Esophagus muscularis mucosa (tissue), 4 donors: ENCODE measurements around the gene ZNF581. TPM values are rescaled to one million over a fixed set of nuclear protein-coding genes. Genes with fewer than 3 reads are reported as not detected.
A peak's percentile ranks its signal among the peaks of the same experiment; 100 is the strongest.

Experiments used
- DNase-seq: peaks from one replicate; pipeline ENCODE4 v3.0.0-alpha.2; 2017; ENCODE audit errors: extremely low spot score
- H3K27ac ChIP-seq, 4 donors: fragments of 200-600 bp; sonication (generic); replicated peaks in 1 of 4; 1 replicate in 3 of 4; 2 replicates in 1 of 4; pipeline ENCODE4 v1.5.1; 2016 to 2019; ENCODE audit warnings: mild to moderate bottlenecking in 1 of 4
- H3K27me3 ChIP-seq, 4 donors: fragments of 200-600 bp; sonication (generic); one replicate each; pipeline versions ENCODE4 v1.5.1 to v1.6.0; 2016 to 2019
- H3K36me3 ChIP-seq, 4 donors: fragments of 200-600 bp; sonication (generic); one replicate each; pipeline ENCODE4 v1.5.1; 2016 to 2019
- H3K4me1 ChIP-seq, 4 donors: fragments of 200-600 bp; sonication (generic); one replicate each; pipeline ENCODE4 v1.5.1; 2016 to 2019
- H3K4me3 ChIP-seq, 4 donors: fragments of 200-600 bp; sonication (generic); 1 replicate in 2 of 4; 2 replicates in 2 of 4; pipeline ENCODE4 v1.5.1; 2016 to 2019; ENCODE audit warnings: mild to moderate bottlenecking in 4 of 4, moderate library complexity in 1 of 4
- H3K9me3 ChIP-seq, 4 donors: fragments of 200-600 bp; sonication (generic); 1 replicate in 3 of 4; 2 replicates in 1 of 4; pipeline ENCODE4 v1.5.1; 2016 to 2019
- EP300 ChIP-seq: sonication (generic); formaldehyde crosslinking; IDR thresholded peaks from one replicate; pipeline ENCODE4 v1.6.1; 2017; ENCODE audit warnings: antibody characterized with exemption
- POLR2A ChIP-seq: fragments of 450-650 bp; IDR thresholded peaks from one replicate; pipeline ENCODE4 v1.6.1; 2017; ENCODE audit warnings: antibody characterized with exemption, moderate library complexity, mild to moderate bottlenecking, low read depth
- POLR2AphosphoS5 ChIP-seq, 2 donors: sonication (generic); formaldehyde crosslinking; IDR thresholded peaks; one replicate each; pipeline ENCODE4 v1.6.1; 2017; ENCODE audit warnings: antibody characterized with exemption in 2 of 2
- WGBS: methylation state at CpG from one replicate; pipeline ENCODE4 v1.1.5; 2018; 5-methylcytosine and 5-hydroxymethylcytosine counted together
- intact Hi-C: fragments of 100-400 bp; cut with DNase I; formaldehyde crosslinking; loops from one replicate; pipeline ENCODE4 v1.15.1; 2023
- total RNA-seq, 4 donors: library from RNA; depleted of rRNA; stranded (reverse); fragments of >200 nt; gene quantifications; one replicate each; pipeline versions ENCODE4 v1.1.0 to v1.2.1, GENCODE V29; 2016
- TF ChIP-seq, protein P1 (sequence below), 3 experiments: fragments of 200-600 bp in 2 of 3; fragments of 450-650 bp in 1 of 3; sonication (generic) in 2 of 3; IDR thresholded peaks; one replicate each; pipeline ENCODE4 v1.5.1; 2017 to 2019; ENCODE audit warnings: antibody characterized with exemption in 3 of 3, mild to moderate bottlenecking in 2 of 3, moderate library complexity in 1 of 3

Gene ZNF581
- total RNA-seq, 4 donors from 2014 or later = 13.3 to 26.6 (median 18.2) TPM

- Histone ChIP-seq H3K9me3 (no peaks in the 10 kb centered on the region), H3K36me3 (peaks cover 9 to 51% (median 37%) of the 10 kb centered on the region in 4 donors), H3K27me3 (no peaks in the 10 kb centered on the region), H3K27ac (peak overlapping the region in 3 of 4 donors; percentile 96 to 98 (median 97)), H3K4me1 (peaks cover 7 to 32% (median 18%) of the 10 kb centered on the region in 4 donors), H3K4me3 (no peak overlapping the region)
- DNase-seq = no peak
- intact Hi-C loops = no loop called here
- TF ChIP-seq, protein P1, sequence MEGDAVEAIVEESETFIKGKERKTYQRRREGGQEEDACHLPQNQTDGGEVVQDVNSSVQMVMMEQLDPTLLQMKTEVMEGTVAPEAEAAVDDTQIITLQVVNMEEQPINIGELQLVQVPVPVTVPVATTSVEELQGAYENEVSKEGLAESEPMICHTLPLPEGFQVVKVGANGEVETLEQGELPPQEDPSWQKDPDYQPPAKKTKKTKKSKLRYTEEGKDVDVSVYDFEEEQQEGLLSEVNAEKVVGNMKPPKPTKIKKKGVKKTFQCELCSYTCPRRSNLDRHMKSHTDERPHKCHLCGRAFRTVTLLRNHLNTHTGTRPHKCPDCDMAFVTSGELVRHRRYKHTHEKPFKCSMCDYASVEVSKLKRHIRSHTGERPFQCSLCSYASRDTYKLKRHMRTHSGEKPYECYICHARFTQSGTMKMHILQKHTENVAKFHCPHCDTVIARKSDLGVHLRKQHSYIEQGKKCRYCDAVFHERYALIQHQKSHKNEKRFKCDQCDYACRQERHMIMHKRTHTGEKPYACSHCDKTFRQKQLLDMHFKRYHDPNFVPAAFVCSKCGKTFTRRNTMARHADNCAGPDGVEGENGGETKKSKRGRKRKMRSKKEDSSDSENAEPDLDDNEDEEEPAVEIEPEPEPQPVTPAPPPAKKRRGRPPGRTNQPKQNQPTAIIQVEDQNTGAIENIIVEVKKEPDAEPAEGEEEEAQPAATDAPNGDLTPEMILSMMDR (IDR thresholded peaks at IDR 0.05) = no peak
- TF ChIP-seq POLR2AphosphoS5 (IDR thresholded peaks at IDR 0.05) (no peak), POLR2A (no peak), EP300 (no peak)
- 83% methylated on average over 9 of the region's 9 CpGs for whole genome bisulfite sequencing
These were observed 45.4 kb upstream of the ZNF581 start for GRCh38 chr19:55598034-55598433.

DNA sequence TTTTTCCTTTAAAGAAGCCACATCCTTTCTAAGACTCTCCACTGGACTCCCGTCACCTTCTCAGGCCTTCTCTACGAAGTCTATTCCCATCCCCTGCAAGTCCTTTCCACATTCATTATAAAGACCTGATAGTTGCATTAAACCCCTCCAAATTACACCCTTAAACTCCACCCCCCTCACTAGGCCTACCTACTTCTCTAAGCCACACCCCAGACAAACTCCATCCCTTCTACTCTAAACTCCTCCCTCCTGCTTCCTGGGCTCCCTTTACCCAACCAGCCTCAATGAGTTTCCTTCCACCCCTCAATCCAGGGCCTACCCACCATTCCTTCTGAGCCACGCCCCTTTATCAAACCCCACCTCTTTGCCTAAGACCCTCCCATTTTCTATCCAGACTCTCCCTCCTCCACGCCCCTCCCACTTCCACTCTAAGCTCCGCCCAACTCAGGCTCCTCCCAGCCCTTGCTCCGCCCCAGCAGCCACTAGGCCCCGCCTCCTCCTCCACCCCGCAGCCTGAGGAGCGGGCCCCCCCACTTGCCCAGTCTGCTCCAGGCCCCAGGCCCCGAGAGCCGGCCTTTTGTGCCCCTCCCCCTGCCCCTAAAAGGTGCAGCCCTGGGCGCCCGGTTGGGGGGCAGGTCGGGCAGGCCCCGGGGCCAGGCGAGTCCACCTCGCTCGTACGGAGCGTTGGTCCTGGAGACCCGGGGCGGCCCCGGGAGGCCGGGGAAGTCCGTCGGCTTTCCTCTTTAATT, 44.6 kb upstream of the ZNF581 start:
- DNase-seq = peak; percentile 98
- peaks cover 8 to 37% (median 20%) of the 10 kb centered on the region in 4 donors for H3K4me1 ChIP-seq
- WGBS = 17% methylated on average over 9 of the region's 26 CpGs
- intact Hi-C loops = no loop called here
- H3K9me3 ChIP-seq = no peaks in the 10 kb centered on the region
- peaks cover 9 to 42% (median 33%) of the 10 kb centered on the region in 4 donors for H3K36me3 ChIP-seq
- no peaks in the 10 kb centered on the region for H3K27me3 ChIP-seq
- H3K4me3 ChIP-seq = peak overlapping the region; percentile 72 to 87 (median 84)
- TF ChIP-seq, protein P1 (IDR thresholded peaks at IDR 0.05) = no peak
- TF ChIP-seq POLR2AphosphoS5 (IDR thresholded peaks at IDR 0.05) = peak in 1 of 2 donors; percentile 33
- peak overlapping the region; percentile 95 to 98 (median 96) for H3K27ac ChIP-seq

GRCh38 chr19:55599468-55599841, 44.0 kb upstream of the ZNF581 start, which contains the start of gene FIZ1:
FIZ1 (minus strand) TSS chr19:55599517; CDS start chr19:55597865, 1,652 bp downstream.
- Histone ChIP-seq H3K27me3 (no peaks in the 10 kb centered on the region), H3K4me3 (peak within 1 kb of the TSS; percentile 72 to 87 (median 84)), H3K9me3 (no peaks in the 10 kb centered on the region), H3K36me3 (peaks cover 9 to 40% (median 32%) of the 10 kb centered on the region in 4 donors), H3K27ac (peak within 1 kb of the TSS; percentile 95 to 98 (median 96)), H3K4me1 (peaks cover 14 to 43% (median 26%) of the 10 kb centered on the region in 4 donors)
- under 1% methylated on average over 23 of the region's 23 CpGs for WGBS
- TF ChIP-seq EP300 (no peak), POLR2AphosphoS5 (IDR thresholded peaks at IDR 0.05) (peak; percentile 56 to 73), POLR2A (no peak)
- intact Hi-C loops = no loop called here
- DNase-seq = peak; percentile 100

DNA sequence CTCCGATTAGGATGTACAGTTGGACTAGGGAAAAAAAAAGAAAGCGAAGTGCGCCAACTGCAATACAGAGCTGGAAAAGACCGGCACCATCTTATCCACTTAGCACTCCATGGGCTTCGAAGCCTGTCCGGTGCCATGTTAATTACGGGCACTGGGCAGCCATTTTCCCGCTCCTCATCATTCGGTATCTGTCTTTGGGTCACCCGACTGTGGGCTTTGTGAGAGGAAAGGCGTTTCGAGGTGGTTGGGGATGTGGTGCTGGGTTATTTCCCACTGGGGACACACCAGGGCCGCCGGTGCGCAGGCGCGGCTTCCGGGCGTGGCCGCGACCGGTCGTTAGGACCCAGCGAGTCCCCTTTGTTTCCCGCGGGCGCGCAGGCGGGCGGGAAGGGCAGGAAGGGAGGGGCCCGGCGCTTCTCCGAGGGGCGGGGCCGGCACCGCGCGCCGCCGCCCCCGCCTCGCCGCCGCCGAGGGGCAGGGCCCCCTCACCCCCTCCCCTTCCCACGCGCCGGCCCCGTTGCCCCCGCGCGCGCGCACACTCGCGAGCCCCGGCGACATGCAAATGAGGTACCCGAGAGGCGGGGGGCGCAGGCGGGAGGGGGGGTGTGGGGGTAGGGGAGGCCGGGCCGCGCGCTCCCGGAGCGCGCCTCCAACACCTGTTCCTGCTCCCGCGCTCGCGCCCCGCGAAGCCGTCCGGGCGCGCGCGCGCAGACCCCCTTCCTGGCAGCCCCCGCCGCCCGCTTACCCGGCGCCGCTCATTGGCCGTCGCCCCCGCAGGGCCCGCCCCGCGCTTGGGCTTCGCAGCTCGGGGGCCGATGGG, 43.4 kb upstream of the ZNF581 start, which contains the start of gene ZNF524:
Gene ZNF524, plus strand, starts transcription at position 447 of the 820 bp plus-strand sequence. CDS start 1,825 bp downstream, outside the sequence.
- H3K9me3 ChIP-seq = no peaks in the 10 kb centered on the region
- peaks cover 20 to 49% (median 32%) of the 10 kb centered on the region in 4 donors for H3K4me1 ChIP-seq
- TF ChIP-seq POLR2AphosphoS5 (IDR thresholded peaks at IDR 0.05) (peak in 1 of 2 donors; percentile 41), EP300 (no peak)
- DNase-seq = peak; percentile 98
- H3K4me3 ChIP-seq = peak within 1 kb of the TSS; percentile 72 to 87 (median 84)
- no peaks in the 10 kb centered on the region for H3K27me3 ChIP-seq
- under 1% methylated on average over 64 of the region's 97 CpGs for WGBS
- peaks cover 9 to 35% (median 29%) of the 10 kb centered on the region in 4 donors for H3K36me3 ChIP-seq
- intact Hi-C loops = no loop called here
- H3K27ac ChIP-seq = peak within 1 kb of the TSS; percentile 95 to 98 (median 96)

DNA sequence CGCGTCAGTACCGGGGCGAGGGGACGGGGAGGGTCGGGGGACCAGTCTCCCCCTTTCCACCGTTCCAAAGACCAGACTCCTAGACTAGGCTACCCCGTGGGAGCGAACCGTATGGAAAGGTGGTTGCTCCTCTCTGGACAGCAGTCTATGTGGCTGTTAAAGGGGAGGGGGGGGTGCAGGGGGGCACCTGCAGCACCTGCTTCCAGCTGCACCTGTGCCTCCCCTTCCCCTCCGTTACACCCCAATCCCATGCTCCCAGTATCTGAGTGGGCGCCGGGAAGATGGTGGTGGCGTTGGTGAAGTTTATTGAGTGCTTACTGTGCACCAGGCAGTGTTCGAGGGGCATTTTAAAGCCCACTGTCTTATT, 42.8 kb upstream of the ZNF581 start:
- H3K4me1 ChIP-seq = peaks cover 20 to 49% (median 33%) of the 10 kb centered on the region in 4 donors
- intact Hi-C loops = no loop called here
- 10% methylated on average over 5 of the region's 15 CpGs for WGBS
- DNase-seq = no peak
- TF ChIP-seq POLR2AphosphoS5 (IDR thresholded peaks at IDR 0.05) (no peak), EP300 (no peak), POLR2A (no peak)
- TF ChIP-seq, protein P1 (IDR thresholded peaks at IDR 0.05) = no peak
- no peaks in the 10 kb centered on the region for H3K9me3 ChIP-seq
- H3K27me3 ChIP-seq = no peaks in the 10 kb centered on the region
- peak overlapping the region; percentile 95 to 98 (median 96) for H3K27ac ChIP-seq
- H3K36me3 ChIP-seq = peaks cover 9 to 29% (median 23%) of the 10 kb centered on the region in 4 donors
- H3K4me3 ChIP-seq = peak overlapping the region; percentile 72 to 87 (median 84)
